HUES64 (cell line): ENCODE results near the gene GPATCH1.

ENCODE experiments used
- H3K27ac ChIP-seq: 2 replicates; pipeline ENCODE4 v1.7.0; 2013; ENCODE audit warnings: low read depth, low read length, inconsistent platforms
- H3K27me3 ChIP-seq: 2 replicates; pipeline ENCODE4 v1.6.1; 2013; ENCODE audit warnings: mild to moderate bottlenecking, low read length; ENCODE audit not compliant: insufficient read depth
- H3K36me3 ChIP-seq: 2 replicates; pipeline ENCODE4 v1.6.1; 2013; ENCODE audit warnings: mild to moderate bottlenecking, low read length; ENCODE audit not compliant: insufficient read depth
- H3K4me1 ChIP-seq: 2 replicates; pipeline ENCODE4 v1.6.1; 2013; ENCODE audit warnings: mild to moderate bottlenecking, low read length, moderate library complexity; ENCODE audit not compliant: insufficient read depth
- H3K4me3 ChIP-seq: 2 replicates; pipeline ENCODE4 v1.5.1; 2013; ENCODE audit warnings: mild to moderate bottlenecking, low read length, moderate library complexity
- H3K9ac ChIP-seq: 2 replicates; pipeline ENCODE4 v1.6.1; 2013; ENCODE audit warnings: mild to moderate bottlenecking, low read depth, low read length
- H3K9me3 ChIP-seq: 2 replicates; pipeline ENCODE4 v1.6.1; 2013; ENCODE audit warnings: low read depth, low read length; ENCODE audit not compliant: insufficient read depth
- WGBS: fragments of 150-250, 120-280 bp; methylation state at CpG from one replicate; pipeline ENCODE4 v1.1.7; 2013; ENCODE audit warnings: missing lambda C conversion rate; 5-methylcytosine and 5-hydroxymethylcytosine counted together

The GPATCH1 gene

GRCh38 chr19:33064792-33065550 lies 16.0 kb upstream of the GPATCH1 start, which contains the start of gene RHPN2:
TSS of gene RHPN2 (minus strand) at chr19:33064888. CDS start at chr19:33064852, 36 bp downstream.
- H3K36me3 ChIP-seq = no peaks in the 10 kb centered on the region

GRCh38 chr19:33066543-33066942 lies 14.4 kb upstream of the GPATCH1 start:
- H3K27me3 ChIP-seq = peaks cover 11% of the 10 kb centered on the region
- H3K9me3 ChIP-seq = no peaks in the 10 kb centered on the region
- peaks cover 11% of the 10 kb centered on the region for H3K4me1 ChIP-seq
- no peak overlapping the region for H3K27ac ChIP-seq
- WGBS = 90% methylated on average over 18 of the region's 18 CpGs
- no peaks in the 10 kb centered on the region for H3K36me3 ChIP-seq
- H3K9ac ChIP-seq = no peak overlapping the region
- no peak overlapping the region for H3K4me3 ChIP-seq

More at GRCh38 chr19:33064792-33065550, 16.0 kb upstream of the GPATCH1 start, which contains the start of gene RHPN2:
- Histone ChIP-seq H3K27me3 (peaks cover 11% of the 10 kb centered on the region), H3K9me3 (no peaks in the 10 kb centered on the region), H3K27ac (0 out of 2 replicates have a peak within 1 kb of the TSS, but pooled peaks have one; percentile 23), H3K4me3 (peak within 1 kb of the TSS; percentile 88), H3K9ac (peak within 1 kb of the TSS; percentile 77), H3K4me1 (peaks cover 11% of the 10 kb centered on the region)
- 4% methylated on average over 81 of the region's 86 CpGs for WGBS

GRCh38 chr19:33067121-33067520 lies 13.9 kb upstream of the GPATCH1 start:
- H3K9ac ChIP-seq = no peak overlapping the region
- H3K9me3 ChIP-seq = no peaks in the 10 kb centered on the region
- 89% methylated on average over 8 of the region's 8 CpGs for WGBS
- H3K27ac ChIP-seq = no peak overlapping the region
- no peaks in the 10 kb centered on the region for H3K36me3 ChIP-seq
- peaks cover 11% of the 10 kb centered on the region for H3K4me1 ChIP-seq
- no peak overlapping the region for H3K4me3 ChIP-seq
- H3K27me3 ChIP-seq = peaks cover 11% of the 10 kb centered on the region

DNA sequence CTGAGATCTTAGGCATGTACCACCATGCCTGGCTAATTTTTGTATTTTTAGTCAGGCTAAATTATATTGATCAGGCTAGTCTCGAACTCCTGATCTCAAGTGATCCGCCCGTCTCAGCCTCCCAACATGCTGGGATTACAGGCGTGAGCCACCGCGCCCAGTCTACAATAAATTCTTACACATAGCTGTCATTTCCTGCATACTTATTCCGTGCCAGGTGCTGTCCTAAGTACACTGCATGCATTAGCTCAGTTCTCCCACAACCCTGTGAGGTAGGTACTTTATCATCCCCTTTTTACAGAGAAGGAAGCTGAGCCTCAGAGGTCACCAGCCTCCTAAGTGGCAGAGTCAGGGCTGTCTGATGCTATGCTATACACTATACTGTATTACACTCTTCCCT lies 9.1 kb upstream of the GPATCH1 start:
- H3K4me1 ChIP-seq = peaks cover 3% of the 10 kb centered on the region; the same call in 1 of the 2 replicates
- H3K9me3 ChIP-seq = no peaks in the 10 kb centered on the region
- H3K27me3 ChIP-seq = no peaks in the 10 kb centered on the region
- H3K4me3 ChIP-seq = no peak overlapping the region
- H3K36me3 ChIP-seq = no peaks in the 10 kb centered on the region
- WGBS = 95% methylated on average over 7 of the region's 7 CpGs
- H3K27ac ChIP-seq = no peak overlapping the region
- no peak overlapping the region for H3K9ac ChIP-seq

DNA sequence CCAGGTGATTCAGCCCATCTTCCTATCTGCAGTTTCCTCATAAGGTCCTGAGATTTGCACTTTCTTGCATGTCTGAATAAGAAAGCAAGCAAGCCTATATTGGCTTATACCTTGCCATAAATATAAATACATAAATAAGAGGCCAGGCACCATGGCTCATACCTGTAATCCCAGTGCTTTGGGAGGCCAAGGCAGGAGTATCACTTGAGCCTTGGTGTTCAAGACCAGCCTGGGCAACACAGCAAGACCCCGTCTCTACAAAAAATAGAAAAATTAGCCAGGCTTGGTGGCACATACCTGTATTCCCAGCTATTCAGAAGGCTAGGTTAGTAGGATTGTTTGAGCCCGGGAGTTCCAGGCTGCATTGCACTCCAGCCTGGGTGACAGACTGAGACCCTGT lies 5.5 kb upstream of the GPATCH1 start:
- H3K4me3 ChIP-seq = no peak overlapping the region
- H3K36me3 ChIP-seq = no peaks in the 10 kb centered on the region
- WGBS = 92% methylated on average over 2 of the region's 2 CpGs
- no peaks in the 10 kb centered on the region for H3K27me3 ChIP-seq
- no peaks in the 10 kb centered on the region for H3K9me3 ChIP-seq
- no peaks in the 10 kb centered on the region for H3K4me1 ChIP-seq
- H3K9ac ChIP-seq = no peak overlapping the region
- no peak overlapping the region for H3K27ac ChIP-seq

- H3K9ac ChIP-seq = no peak overlapping the region
- H3K27ac ChIP-seq = no peak overlapping the region
- no peaks in the 10 kb centered on the region for H3K9me3 ChIP-seq
- H3K4me1 ChIP-seq = peaks cover 7% of the 10 kb centered on the region; the same call in 1 of the 2 replicates
- no peak overlapping the region for H3K4me3 ChIP-seq
- peaks cover 23% of the 10 kb centered on the region for H3K36me3 ChIP-seq
- no peaks in the 10 kb centered on the region for H3K27me3 ChIP-seq
- WGBS = 95% methylated on average over 3 of the region's 3 CpGs
These were observed 4.7 kb downstream of the GPATCH1 start for GRCh38 chr19:33085570-33086128.

DNA sequence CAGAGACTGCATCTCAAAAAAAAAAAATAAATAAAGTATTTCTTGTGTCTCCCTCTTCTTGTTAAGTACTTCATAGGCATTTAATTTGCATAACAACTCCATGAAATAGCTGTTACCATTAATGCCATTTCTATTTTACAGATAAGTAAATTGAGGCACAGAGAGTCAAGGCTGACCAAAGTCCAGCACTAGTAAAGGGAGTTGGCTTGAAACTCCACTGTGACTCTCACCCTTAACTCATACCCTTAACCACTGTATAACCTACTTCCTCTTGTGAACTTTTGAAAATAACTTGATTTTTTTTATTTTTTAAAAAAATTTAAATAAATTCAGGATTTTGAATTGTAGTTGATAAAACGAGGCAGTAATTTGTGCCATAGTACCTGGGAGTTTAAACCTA lies 6.0 kb downstream of the GPATCH1 start:
- H3K9ac ChIP-seq = no peak overlapping the region
- H3K4me1 ChIP-seq = peaks cover 7% of the 10 kb centered on the region; the same call in 1 of the 2 replicates
- no peaks in the 10 kb centered on the region for H3K9me3 ChIP-seq
- H3K27ac ChIP-seq = no peak overlapping the region
- peaks cover 33% of the 10 kb centered on the region for H3K36me3 ChIP-seq
- no peaks in the 10 kb centered on the region for H3K27me3 ChIP-seq
- WGBS = 94% methylated on average over 1 of the region's 1 CpG
- no peak overlapping the region for H3K4me3 ChIP-seq

- H3K36me3 ChIP-seq = peaks cover 47% of the 10 kb centered on the region
These were observed 8.0 kb downstream of the GPATCH1 start for GRCh38 chr19:33089010-33089409.

GRCh38 chr19:33090179-33090578 lies 9.2 kb downstream of the GPATCH1 start:
- Histone ChIP-seq H3K36me3 (peaks cover 56% of the 10 kb centered on the region), H3K4me1 (peaks cover 7% of the 10 kb centered on the region; the same call in 1 of the 2 replicates), H3K27ac (no peak overlapping the region), H3K27me3 (no peaks in the 10 kb centered on the region), H3K9me3 (no peaks in the 10 kb centered on the region), H3K4me3 (no peak overlapping the region), H3K9ac (peak overlapping the region; percentile 19; the same call in 1 of the 2 replicates)
- WGBS = 74% methylated on average over 3 of the region's 3 CpGs

More at GRCh38 chr19:33089010-33089409, 8.0 kb downstream of the GPATCH1 start:
- no peaks in the 10 kb centered on the region for H3K9me3 ChIP-seq
- H3K9ac ChIP-seq = no peak overlapping the region
- no peak overlapping the region for H3K4me3 ChIP-seq
- no peaks in the 10 kb centered on the region for H3K27me3 ChIP-seq
- WGBS = 94% methylated on average over 3 of the region's 3 CpGs
- H3K4me1 ChIP-seq = peaks cover 7% of the 10 kb centered on the region; the same call in 1 of the 2 replicates
- H3K27ac ChIP-seq = no peak overlapping the region

DNA sequence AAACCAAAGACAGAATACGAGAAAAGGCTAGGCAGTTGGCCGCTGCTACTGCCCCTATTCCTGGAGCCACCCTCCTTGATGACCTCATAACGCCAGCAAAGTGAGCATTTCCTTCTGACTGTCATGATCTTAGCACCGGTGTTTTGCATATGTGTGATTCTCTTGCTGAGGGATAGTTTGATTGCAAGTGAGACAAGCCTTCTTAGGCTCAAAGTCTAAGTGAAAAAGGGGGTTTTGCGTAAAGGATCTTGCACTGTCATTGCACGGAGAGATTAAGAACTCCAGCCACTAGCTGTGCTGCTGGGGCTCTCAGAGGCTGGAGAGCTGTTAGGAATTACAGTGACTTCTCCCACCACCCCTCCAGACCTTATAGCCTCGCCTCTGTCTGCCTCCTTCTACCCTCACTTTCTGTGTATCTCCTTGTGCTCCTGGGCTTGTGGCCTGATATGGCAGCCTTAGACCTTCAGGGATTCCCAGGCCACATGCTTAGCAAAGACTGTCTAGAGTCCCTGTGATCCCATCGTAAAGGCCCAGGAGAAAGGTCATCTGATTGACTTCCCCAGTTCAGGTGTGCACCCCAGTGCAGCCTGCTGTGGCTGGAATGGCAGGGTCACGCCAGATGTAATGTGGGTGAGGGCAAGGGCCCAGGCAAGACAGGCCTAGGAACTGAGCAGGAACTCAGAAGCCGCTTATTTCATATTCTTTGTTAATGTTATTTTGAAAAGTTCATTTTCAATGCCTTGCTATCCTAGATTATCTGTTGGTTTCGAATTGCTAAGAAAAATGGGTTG lies 12.6 kb downstream of the GPATCH1 start:
- WGBS = 95% methylated on average over 11 of the region's 11 CpGs

More for the DNA sequence above, 12.6 kb downstream of the GPATCH1 start:
- H3K36me3 ChIP-seq = peaks cover 73% of the 10 kb centered on the region
- no peak overlapping the region for H3K27ac ChIP-seq
- H3K9me3 ChIP-seq = no peaks in the 10 kb centered on the region
- no peak overlapping the region for H3K4me3 ChIP-seq
- peaks cover 7% of the 10 kb centered on the region; the same call in 1 of the 2 replicates for H3K4me1 ChIP-seq
- no peaks in the 10 kb centered on the region for H3K27me3 ChIP-seq
- no peak overlapping the region for H3K9ac ChIP-seq
